WTC11 (cell line): ENCODE results near the gene CHKA.

ENCODE experiments used
- ESRRA ChIP-seq: sonication (generic); formaldehyde crosslinking; IDR thresholded peaks from 2 replicates; pipeline ENCODE4 v1.8.1; 2022; ENCODE audit warnings: mild to moderate bottlenecking, missing genetic modification reagents, borderline replicate concordance
- FOXJ3 ChIP-seq: sonication (generic); formaldehyde crosslinking; IDR thresholded peaks from 2 replicates; pipeline ENCODE4 v1.9.0; 2021; ENCODE audit warnings: missing genetic modification reagents, mild to moderate bottlenecking, borderline replicate concordance
- GABPB1 ChIP-seq: sonication (generic); formaldehyde crosslinking; IDR thresholded peaks from 2 replicates; pipeline ENCODE4 v1.8.1; 2023; ENCODE audit warnings: mild to moderate bottlenecking, missing genetic modification reagents
- JAZF1 ChIP-seq: fragments of 250-450 bp; sonication (Bioruptor Pico); IDR thresholded peaks from 2 replicates; pipeline ENCODE4 v1.9.0; 2021; ENCODE audit warnings: moderate library complexity, mild to moderate bottlenecking, inconsistent platforms
- JUN ChIP-seq: sonication (generic); formaldehyde crosslinking; IDR thresholded peaks from 2 replicates; pipeline ENCODE4 v1.8.0; 2023; ENCODE audit warnings: mild to moderate bottlenecking, missing genetic modification reagents
- MXD4 ChIP-seq: fragments of 250-450 bp; sonication (Bioruptor Pico); IDR thresholded peaks from 2 replicates; pipeline ENCODE4 v1.8.0; 2021; ENCODE audit warnings: mild to moderate bottlenecking, moderate library complexity, borderline replicate concordance
- NFYB ChIP-seq: sonication (generic); formaldehyde crosslinking; conservative IDR thresholded peaks from 2 replicates; pipeline ENCODE4 v1.8.0; 2022; ENCODE audit warnings: low read depth, missing genetic modification reagents
- NR1H2 ChIP-seq: sonication (generic); formaldehyde crosslinking; IDR thresholded peaks from 2 replicates; pipeline ENCODE4 v1.9.0; 2021; ENCODE audit warnings: mild to moderate bottlenecking, moderate library complexity, missing genetic modification reagents
- SMAD3 ChIP-seq: sonication (generic); formaldehyde crosslinking; IDR thresholded peaks from 2 replicates; pipeline ENCODE4 v1.8.0; 2022; ENCODE audit warnings: missing genetic modification reagents, mild to moderate bottlenecking, borderline replicate concordance
- TF ChIP-seq, protein P1 (sequence below): fragments of 200-600 bp; IDR thresholded peaks from 2 replicates; pipeline ENCODE4 v1.8.0; 2022; ENCODE audit warnings: antibody characterized with exemption
- TF ChIP-seq, protein P2 (sequence below): sonication (generic); formaldehyde crosslinking; IDR thresholded peaks from 2 replicates; pipeline ENCODE4 v1.8.1; 2023; ENCODE audit warnings: mild to moderate bottlenecking, missing genetic modification reagents, moderate library complexity
- TF ChIP-seq, protein P3 (sequence below): sonication (generic); formaldehyde crosslinking; IDR thresholded peaks from 2 replicates; pipeline ENCODE4 v1.8.1; 2023; ENCODE audit warnings: mild to moderate bottlenecking, moderate library complexity, missing genetic modification reagents

DNA sequence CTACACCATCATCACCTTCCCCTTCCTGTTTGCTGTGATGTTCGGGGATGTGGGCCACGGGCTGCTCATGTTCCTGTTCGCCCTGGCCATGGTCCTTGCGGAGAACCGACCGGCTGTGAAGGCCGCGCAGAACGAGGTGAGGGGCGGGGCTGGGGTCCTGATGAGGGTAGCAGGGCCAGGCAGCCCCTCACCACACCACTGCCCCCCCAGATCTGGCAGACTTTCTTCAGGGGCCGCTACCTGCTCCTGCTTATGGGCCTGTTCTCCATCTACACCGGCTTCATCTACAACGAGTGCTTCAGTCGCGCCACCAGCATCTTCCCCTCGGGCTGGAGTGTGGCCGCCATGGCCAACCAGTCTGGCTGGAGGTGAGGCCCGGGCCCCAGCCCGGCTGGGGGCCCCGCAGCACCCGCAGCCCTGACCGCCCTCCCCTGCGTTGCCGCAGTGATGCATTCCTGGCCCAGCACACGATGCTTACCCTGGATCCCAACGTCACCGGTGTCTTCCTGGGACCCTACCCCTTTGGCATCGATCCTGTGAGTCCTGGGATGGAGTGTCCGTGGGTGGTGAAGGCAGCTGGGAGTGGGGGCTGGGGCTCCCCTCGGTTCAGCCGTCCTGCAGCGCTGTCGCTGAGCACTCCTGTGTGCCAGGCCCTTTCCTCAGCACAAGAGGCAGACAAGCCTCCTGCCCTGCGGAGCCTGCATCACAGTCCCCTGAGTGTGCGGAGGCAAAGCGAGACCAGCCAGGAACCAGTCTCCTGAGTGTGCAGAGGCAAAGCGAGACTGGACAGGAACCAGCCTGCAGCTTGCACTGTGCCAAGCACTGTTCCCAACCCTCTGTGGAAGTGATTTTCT lies 73.5 kb downstream of the CHKA start:
- TF ChIP-seq GABPB1, result no peak
- TF ChIP-seq, protein P1, sequence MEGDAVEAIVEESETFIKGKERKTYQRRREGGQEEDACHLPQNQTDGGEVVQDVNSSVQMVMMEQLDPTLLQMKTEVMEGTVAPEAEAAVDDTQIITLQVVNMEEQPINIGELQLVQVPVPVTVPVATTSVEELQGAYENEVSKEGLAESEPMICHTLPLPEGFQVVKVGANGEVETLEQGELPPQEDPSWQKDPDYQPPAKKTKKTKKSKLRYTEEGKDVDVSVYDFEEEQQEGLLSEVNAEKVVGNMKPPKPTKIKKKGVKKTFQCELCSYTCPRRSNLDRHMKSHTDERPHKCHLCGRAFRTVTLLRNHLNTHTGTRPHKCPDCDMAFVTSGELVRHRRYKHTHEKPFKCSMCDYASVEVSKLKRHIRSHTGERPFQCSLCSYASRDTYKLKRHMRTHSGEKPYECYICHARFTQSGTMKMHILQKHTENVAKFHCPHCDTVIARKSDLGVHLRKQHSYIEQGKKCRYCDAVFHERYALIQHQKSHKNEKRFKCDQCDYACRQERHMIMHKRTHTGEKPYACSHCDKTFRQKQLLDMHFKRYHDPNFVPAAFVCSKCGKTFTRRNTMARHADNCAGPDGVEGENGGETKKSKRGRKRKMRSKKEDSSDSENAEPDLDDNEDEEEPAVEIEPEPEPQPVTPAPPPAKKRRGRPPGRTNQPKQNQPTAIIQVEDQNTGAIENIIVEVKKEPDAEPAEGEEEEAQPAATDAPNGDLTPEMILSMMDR, result no peak
- no peak for TF ChIP-seq FOXJ3 (CRISPR knock-in tag)
- no peak for TF ChIP-seq ESRRA (CRISPR knock-in tag)
- TF ChIP-seq, protein P2, sequence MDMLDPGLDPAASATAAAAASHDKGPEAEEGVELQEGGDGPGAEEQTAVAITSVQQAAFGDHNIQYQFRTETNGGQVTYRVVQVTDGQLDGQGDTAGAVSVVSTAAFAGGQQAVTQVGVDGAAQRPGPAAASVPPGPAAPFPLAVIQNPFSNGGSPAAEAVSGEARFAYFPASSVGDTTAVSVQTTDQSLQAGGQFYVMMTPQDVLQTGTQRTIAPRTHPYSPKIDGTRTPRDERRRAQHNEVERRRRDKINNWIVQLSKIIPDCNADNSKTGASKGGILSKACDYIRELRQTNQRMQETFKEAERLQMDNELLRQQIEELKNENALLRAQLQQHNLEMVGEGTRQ (CRISPR knock-in tag), result no peak
- no peak for TF ChIP-seq NFYB (CRISPR knock-in tag)
- no peak for TF ChIP-seq MXD4 (CRISPR knock-in tag)
- no peak for TF ChIP-seq JAZF1 (CRISPR knock-in tag)
- TF ChIP-seq JUN (CRISPR knock-in tag), result no peak
- no peak for TF ChIP-seq SMAD3
- TF ChIP-seq, protein P3, sequence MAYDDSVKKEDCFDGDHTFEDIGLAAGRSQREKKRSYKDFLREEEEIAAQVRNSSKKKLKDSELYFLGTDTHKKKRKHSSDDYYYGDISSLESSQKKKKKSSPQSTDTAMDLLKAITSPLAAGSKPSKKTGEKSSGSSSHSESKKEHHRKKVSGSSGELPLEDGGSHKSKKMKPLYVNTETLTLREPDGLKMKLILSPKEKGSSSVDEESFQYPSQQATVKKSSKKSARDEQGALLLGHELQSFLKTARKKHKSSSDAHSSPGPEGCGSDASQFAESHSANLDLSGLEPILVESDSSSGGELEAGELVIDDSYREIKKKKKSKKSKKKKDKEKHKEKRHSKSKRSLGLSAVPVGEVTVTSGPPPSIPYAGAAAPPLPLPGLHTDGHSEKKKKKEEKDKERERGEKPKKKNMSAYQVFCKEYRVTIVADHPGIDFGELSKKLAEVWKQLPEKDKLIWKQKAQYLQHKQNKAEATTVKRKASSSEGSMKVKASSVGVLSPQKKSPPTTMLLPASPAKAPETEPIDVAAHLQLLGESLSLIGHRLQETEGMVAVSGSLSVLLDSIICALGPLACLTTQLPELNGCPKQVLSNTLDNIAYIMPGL (CRISPR knock-in tag), result no peak
- no peak for TF ChIP-seq NR1H2
